Parathyroid adenoma (tissue), 2 donors: ENCODE results near the gene SELENOF.
A peak's percentile ranks its signal among the peaks of the same experiment; 100 is the strongest.

Experiments
- H2AFZ ChIP-seq: fragments of 300-600 bp; sonication (generic); one replicate; pipeline ENCODE4 v1.7.0; 2017; ENCODE audit warnings: antibody characterized with exemption, mild to moderate bottlenecking
- H3K27ac ChIP-seq: fragments of 300-600 bp; sonication (generic); one replicate; pipeline ENCODE4 v1.7.0; 2017
- H3K27me3 ChIP-seq: fragments of 300-600 bp; sonication (generic); one replicate; pipeline ENCODE4 v1.7.0; 2017; ENCODE audit warnings: low read length; ENCODE audit not compliant: control insufficient read depth, insufficient read depth
- H3K36me3 ChIP-seq: fragments of 300-600 bp; sonication (generic); one replicate; pipeline ENCODE4 v1.7.0; 2017; ENCODE audit warnings: low read length; ENCODE audit not compliant: control insufficient read depth, insufficient read depth
- H3K4me1 ChIP-seq: fragments of 300-600 bp; sonication (generic); one replicate; pipeline ENCODE4 v1.7.0; 2017; ENCODE audit warnings: control low read depth
- H3K4me2 ChIP-seq: fragments of 300-600 bp; sonication (generic); one replicate; pipeline ENCODE4 v1.7.0; 2017; ENCODE audit warnings: low read length
- H3K4me3 ChIP-seq: fragments of 300-600 bp; sonication (generic); one replicate; pipeline ENCODE4 v1.7.0; 2017; ENCODE audit warnings: low read depth, low read length
- H3K79me2 ChIP-seq: fragments of 300-600 bp; sonication (generic); one replicate; pipeline ENCODE4 v1.7.0; 2017; ENCODE audit warnings: control low read depth
- H3K9ac ChIP-seq: fragments of 300-600 bp; sonication (generic); one replicate; pipeline ENCODE4 v1.7.0; 2017; ENCODE audit warnings: mild to moderate bottlenecking
- H3K9me3 ChIP-seq: fragments of 300-600 bp; sonication (generic); one replicate; pipeline ENCODE4 v1.7.0; 2017; ENCODE audit warnings: low read length; ENCODE audit not compliant: control insufficient read depth
- CTCF ChIP-seq: fragments of 300-600 bp; sonication (generic); IDR thresholded peaks from one replicate; pipeline ENCODE4 v1.7.0; 2017; ENCODE audit warnings: antibody characterized with exemption, mild to moderate bottlenecking
- donor health status: primary hyperparathyroidism.

The SELENOF gene

DNA sequence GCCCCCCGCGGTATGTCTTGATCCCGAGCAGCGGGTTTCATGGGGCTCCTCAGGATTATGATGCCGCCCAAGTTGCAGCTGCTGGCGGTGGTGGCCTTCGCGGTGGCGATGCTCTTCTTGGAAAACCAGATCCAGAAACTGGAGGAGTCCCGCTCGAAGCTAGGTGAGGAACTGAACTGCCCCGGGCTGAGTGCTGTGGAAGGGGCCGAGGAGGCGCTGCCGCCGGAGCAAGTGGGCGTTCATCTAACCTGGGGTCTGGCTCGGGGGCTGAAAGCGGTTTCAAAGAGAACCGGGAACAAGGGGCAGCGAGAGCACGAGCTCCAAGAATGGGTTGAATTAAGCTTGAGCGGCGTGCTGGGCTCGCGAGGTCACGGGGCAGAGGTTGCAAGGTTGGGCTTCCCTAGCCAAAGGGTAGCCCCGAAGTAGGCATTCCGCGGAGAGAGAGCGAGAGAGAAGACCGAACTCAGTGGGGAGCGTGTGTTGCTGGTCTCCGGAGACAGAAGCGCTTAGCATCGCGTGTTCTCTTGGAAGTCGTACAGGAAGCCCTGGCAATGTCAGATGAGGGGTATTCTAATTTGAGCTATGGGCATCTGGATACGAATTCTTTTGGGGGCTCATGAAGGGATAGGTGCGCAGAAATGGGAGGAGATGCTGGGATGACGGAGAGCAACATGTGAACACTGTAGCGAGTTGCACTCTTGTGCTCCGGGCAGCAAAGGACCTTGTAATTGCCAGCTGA, 1.2 kb upstream of the SELENOF start:
- Histone ChIP-seq H3K27ac (peak overlapping the region; percentile 55), H3K27me3 (no peaks in the 10 kb centered on the region), H3K9me3 (no peaks in the 10 kb centered on the region), H3K4me2 (peak overlapping the region; percentile 94), H3K9ac (peak overlapping the region; percentile 0), H3K4me1 (peaks cover 10% of the 10 kb centered on the region), H2AFZ (peak overlapping the region; percentile 87), H3K36me3 (no peaks in the 10 kb centered on the region), H3K4me3 (peak overlapping the region; percentile 87), H3K79me2 (peaks cover 15% of the 10 kb centered on the region)
- TF ChIP-seq CTCF, result no peak

DNA sequence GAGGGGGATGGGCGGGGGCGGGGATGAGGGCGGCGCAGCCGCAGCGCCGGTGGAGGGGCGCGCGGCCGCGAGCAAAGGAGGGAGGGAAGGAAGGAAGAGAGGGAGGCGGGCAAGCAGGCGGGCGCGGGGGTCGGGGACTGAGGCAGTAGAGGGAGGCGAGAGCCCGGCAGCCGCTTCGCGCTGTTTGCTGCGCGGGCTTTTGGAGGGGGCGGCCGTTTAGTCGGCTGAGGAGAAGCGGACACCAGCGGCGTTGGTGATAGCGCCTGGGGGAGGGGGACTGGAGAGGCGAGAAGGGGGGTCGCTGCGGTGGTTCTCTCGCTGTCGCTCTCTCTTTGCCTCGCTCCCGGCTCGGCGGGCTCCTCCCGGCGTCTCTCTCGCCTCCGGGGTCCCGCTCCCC, 673 bp upstream of the SELENOF start, which contains the start of gene HS2ST1:
TSS of gene HS2ST1 (plus strand) at position 35 of the 397 bp plus-strand sequence.
- Histone ChIP-seq H3K4me3 (peak within 1 kb of the TSS; percentile 87), H2AFZ (peak within 1 kb of the TSS; percentile 87), H3K4me2 (peak within 1 kb of the TSS; percentile 98), H3K79me2 (peaks cover 18% of the 10 kb centered on the region), H3K9me3 (no peaks in the 10 kb centered on the region), H3K27ac (peak within 1 kb of the TSS; percentile 86), H3K4me1 (peaks cover 10% of the 10 kb centered on the region), H3K27me3 (no peaks in the 10 kb centered on the region), H3K9ac (peak within 1 kb of the TSS; percentile 34), H3K36me3 (no peaks in the 10 kb centered on the region)
- no peak for TF ChIP-seq CTCF

DNA sequence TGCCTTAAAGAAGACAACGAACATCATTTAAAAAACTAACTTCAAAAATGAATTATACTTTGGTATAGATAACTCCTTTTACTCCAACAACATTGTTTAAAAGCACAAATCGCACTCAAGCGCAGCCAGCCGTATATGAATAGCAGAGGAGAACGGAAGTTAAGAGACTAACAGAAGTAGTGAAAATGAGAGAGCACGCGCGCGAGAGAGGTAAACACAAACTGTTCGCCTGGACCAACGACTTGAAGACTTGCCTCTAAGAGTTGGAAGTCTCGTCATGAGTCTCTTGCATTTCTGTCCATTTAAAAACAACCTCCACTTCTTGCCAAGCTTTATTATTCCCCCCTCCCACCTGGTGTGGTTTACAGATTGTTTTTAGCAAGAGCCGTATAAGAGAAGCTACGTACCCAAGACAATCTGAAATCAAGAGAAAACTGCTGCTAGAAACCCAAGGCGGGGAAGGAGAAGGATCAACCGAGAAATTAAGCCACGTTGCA, 479 bp downstream of the SELENOF start:
- TF ChIP-seq CTCF, result no peak
- peak overlapping the region; percentile 87 for H3K4me3 ChIP-seq
- peaks cover 18% of the 10 kb centered on the region for H3K79me2 ChIP-seq
- H3K27ac ChIP-seq, result peak overlapping the region; percentile 86
- no peaks in the 10 kb centered on the region for H3K27me3 ChIP-seq
- peak overlapping the region; percentile 72 for H2AFZ ChIP-seq
- H3K4me1 ChIP-seq, result peaks cover 10% of the 10 kb centered on the region
- peak overlapping the region; percentile 34 for H3K9ac ChIP-seq
- no peaks in the 10 kb centered on the region for H3K9me3 ChIP-seq
- H3K36me3 ChIP-seq, result no peaks in the 10 kb centered on the region
- H3K4me2 ChIP-seq, result peak overlapping the region; percentile 98

- Histone ChIP-seq H3K9me3 (no peaks in the 10 kb centered on the region), H2AFZ (no peak overlapping the region), H3K9ac (no peak overlapping the region), H3K27me3 (no peaks in the 10 kb centered on the region), H3K79me2 (peaks cover 23% of the 10 kb centered on the region), H3K27ac (no peak overlapping the region), H3K4me2 (no peak overlapping the region), H3K36me3 (no peaks in the 10 kb centered on the region), H3K4me1 (peaks cover 10% of the 10 kb centered on the region), H3K4me3 (peak overlapping the region; percentile 87)
- TF ChIP-seq CTCF, result no peak
Observed at GRCh38 chr1:86912281-86912900, 1.5 kb downstream of the SELENOF start.
